ENCODE results near the gene DERA.

DERA gene

GRCh38 chr12:15875863-15876262 lies 35.3 kb upstream of the DERA start:
- no peak for TF ChIP-seq CTCF (IDR thresholded peaks at IDR 0.05; ENCODE audit: low read depth, low read length)
- no peak for DNase-seq (ENCODE audit: extremely low read depth, low read depth)

DNA sequence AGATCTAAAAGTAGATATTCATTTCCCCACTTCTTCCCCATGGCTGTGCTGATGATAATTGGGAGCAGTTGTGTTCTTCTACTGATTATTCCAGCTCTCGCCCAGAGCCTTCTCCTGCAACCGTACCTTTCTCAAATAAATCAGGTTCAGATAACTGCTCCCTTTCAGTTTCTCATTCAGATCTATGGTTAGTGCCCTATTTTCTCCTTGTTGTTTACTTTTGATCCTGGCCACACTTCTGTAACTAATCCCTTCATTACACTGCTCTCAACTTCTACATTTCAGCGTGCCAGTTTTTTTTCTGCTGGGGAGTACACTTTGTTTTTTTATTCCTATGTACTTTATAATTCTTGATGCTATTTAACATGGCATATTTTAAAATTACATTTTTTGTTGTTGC lies 31.7 kb upstream of the DERA start:
- TF ChIP-seq CTCF (IDR thresholded peaks at IDR 0.05; ENCODE audit: low read depth, low read length): no peak
- DNase-seq (ENCODE audit: extremely low read depth, low read depth): no peak

DNA sequence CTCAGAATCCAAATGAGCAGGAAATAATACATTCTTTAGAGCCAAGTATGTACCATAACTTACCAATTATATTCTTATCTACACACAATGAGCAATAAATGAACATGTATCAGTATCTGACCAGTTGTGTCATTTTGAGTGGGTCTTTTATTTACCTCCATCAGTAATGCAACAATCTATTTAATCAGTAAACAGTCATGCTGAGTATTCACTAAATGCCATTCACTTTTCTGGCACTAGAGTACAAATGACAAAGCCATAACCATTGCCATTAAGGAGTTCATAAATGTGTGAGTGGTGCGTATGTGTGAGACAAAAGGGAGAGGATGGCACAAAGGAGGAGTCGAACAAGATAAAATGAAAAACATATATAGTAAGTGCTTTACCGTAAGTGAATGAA lies 30.4 kb upstream of the DERA start:
- DNase-seq (ENCODE audit: extremely low read depth, low read depth): no peak
- no peak for TF ChIP-seq CTCF (IDR thresholded peaks at IDR 0.05; ENCODE audit: low read depth, low read length)

GRCh38 chr12:15882118-15882971 lies 28.8 kb upstream of the DERA start, which contains the start of gene STRAP:
TSS of gene STRAP (plus strand) at chr12:15882387. CDS start at chr12:15882708, 321 bp downstream.
- TF ChIP-seq CTCF (IDR thresholded peaks at IDR 0.05; ENCODE audit: low read depth, low read length): no peak
- DNase-seq (ENCODE audit: extremely low read depth, low read depth): peak; percentile 89

DNA sequence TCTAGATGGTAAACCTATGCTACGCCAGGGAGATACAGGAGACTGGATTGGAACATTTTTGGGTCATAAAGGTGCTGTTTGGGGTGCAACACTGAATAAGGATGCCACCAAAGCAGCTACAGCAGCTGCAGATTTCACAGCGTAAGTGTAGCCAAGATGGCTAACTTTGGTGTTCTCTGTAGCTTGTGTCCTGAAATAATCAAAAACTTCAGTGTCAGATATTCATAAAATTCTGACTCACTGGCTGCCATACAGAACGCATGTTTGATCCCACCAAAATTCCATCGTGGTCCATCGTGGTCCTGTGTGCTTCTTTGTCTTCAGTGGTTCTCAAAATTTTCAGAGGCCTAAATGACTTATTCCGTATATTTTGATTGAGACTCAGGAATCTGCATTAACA lies 27.6 kb upstream of the DERA start:
- DNase-seq (ENCODE audit: extremely low read depth, low read depth): no peak

DNA sequence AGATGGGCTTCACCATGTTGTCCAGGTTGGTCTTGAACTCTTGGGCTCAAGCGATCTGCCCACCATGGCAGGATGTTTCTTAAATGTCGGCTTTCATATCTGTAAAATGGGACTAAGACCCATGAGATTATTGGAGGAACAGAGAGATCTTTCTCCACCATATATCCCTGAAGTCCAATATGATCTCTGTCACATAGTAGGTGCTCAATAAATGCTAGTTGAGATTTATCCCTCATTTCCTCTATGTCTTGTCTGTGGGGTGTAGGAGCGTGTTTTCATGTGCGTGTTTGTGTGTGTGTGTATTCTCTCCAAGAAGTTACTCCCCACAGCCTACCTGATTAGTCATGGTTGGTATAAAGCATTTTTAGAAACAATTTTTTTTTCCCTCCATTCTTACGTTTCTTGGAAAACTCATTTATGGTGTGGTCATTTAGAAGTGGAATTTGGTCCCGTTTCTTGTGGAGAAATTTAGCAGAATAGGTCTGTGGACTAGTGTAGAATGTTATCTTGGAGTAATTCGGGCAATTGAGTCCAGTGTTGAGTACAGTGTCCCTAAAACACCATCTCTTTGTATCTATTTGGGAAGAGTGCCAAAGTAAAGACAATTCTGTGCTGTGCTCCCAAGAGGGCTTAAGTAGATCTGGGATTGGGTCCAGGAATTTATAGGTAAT lies 24.6 kb upstream of the DERA start:
- DNase-seq (ENCODE audit: extremely low read depth, low read depth): no peak
- TF ChIP-seq CTCF (IDR thresholded peaks at IDR 0.05; ENCODE audit: low read depth, low read length): no peak

More for the DNA sequence above, 27.6 kb upstream of the DERA start:
- TF ChIP-seq CTCF (IDR thresholded peaks at IDR 0.05; ENCODE audit: low read depth, low read length): no peak

All from AG09319 (cell line).